Cardiac muscle cell (in vitro differentiated cells and primary cell): ENCODE measurements around the gene RNFT2. TPM values are rescaled to one million over a fixed set of nuclear protein-coding genes. Genes with fewer than 3 reads are reported as not detected.

Experiments used
- DNase-seq, 2 donors: peaks; one replicate each; pipeline versions ENCODE4 v3.0.0 to v3.0.0-alpha.2; 2010 to 2017; ENCODE audit warnings: low read depth in 1 of 2, low spot score in 1 of 2
- H3K27ac ChIP-seq: fragments of 200-600 bp; sonication (generic); 2 replicates; pipeline ENCODE4 v1.5.1; 2016
- H3K27me3 ChIP-seq: fragments of 200-600 bp; sonication (generic); 2 replicates; pipeline ENCODE4 v1.6.0; 2016; ENCODE audit warnings: control low read depth
- H3K36me3 ChIP-seq: fragments of 200-600 bp; sonication (generic); 2 replicates; pipeline ENCODE4 v1.5.1; 2016; ENCODE audit warnings: control low read depth
- H3K4me1 ChIP-seq: fragments of 200-600 bp; sonication (generic); 2 replicates; pipeline ENCODE4 v1.8.1; 2017; ENCODE audit warnings: low read depth, mild to moderate bottlenecking, mixed run types
- H3K4me3 ChIP-seq: fragments of 200-600 bp; sonication (generic); 2 replicates; pipeline ENCODE4 v1.5.1; 2016; ENCODE audit warnings: mild to moderate bottlenecking
- H3K9me3 ChIP-seq: fragments of 200-600 bp; sonication (generic); 2 replicates; pipeline ENCODE4 v1.5.1; 2017; ENCODE audit warnings: low read depth, mild to moderate bottlenecking, control low read depth
- polyA plus RNA-seq: library from polyadenylated mRNA; unstranded; fragments of >200 nt; fragmentation: Nextera tagmentation; extraction: Ambion mirVana; gene quantifications from 2 replicates; pipeline ENCODE4 v1.2.1, GENCODE V29; 2016
- total RNA-seq: library from RNA; depleted of rRNA; stranded (reverse); fragments of >200 nt; gene quantifications from 2 replicates; pipeline ENCODE4 v1.2.3, GENCODE V29; 2016
- TF ChIP-seq, protein P1 (sequence below): IDR thresholded peaks from 2 replicates; pipeline ENCODE4 v1.5.1; 2012; ENCODE audit warnings: low read depth, mild to moderate bottlenecking, low read length

RNFT2 gene
- total and polyA plus RNA-seq, 2 experiments from 2014 or later = 11.0 to 19.1 TPM

DNA sequence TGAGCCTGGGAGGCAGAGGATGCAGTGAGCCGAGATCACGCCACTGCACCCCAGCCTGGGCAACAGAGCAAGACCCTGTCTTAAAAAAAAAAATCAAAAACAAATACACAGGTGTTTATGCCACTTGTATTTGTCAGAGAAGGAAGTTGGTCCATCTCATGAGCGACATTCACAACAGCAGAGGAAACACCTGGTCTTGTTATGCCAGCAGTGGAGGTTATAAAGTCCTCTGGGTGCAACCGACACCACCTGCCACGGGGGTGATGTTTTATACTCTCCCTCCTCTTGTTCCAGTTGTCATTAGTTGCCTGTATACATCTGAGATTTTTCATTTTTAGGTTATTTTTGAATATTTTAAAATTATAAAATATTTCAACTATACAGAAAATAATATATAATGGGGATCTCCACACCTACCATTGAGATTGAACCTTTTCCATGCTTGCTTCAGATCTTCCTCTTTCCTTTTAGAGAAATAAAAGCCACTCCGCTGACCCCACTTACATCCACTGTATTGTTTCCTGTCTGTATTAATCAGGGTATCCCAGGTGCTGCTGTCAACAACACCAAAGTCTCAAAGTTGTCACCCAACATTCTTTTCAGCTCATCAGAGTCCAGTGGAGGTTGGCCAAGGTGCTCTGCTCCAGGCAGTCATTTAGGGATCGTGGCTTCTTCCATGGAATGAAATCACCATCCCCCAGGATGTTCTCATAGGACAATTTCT lies 65.1 kb downstream of the RNFT2 start:
- no peak for DNase-seq
- TF ChIP-seq, protein P1, sequence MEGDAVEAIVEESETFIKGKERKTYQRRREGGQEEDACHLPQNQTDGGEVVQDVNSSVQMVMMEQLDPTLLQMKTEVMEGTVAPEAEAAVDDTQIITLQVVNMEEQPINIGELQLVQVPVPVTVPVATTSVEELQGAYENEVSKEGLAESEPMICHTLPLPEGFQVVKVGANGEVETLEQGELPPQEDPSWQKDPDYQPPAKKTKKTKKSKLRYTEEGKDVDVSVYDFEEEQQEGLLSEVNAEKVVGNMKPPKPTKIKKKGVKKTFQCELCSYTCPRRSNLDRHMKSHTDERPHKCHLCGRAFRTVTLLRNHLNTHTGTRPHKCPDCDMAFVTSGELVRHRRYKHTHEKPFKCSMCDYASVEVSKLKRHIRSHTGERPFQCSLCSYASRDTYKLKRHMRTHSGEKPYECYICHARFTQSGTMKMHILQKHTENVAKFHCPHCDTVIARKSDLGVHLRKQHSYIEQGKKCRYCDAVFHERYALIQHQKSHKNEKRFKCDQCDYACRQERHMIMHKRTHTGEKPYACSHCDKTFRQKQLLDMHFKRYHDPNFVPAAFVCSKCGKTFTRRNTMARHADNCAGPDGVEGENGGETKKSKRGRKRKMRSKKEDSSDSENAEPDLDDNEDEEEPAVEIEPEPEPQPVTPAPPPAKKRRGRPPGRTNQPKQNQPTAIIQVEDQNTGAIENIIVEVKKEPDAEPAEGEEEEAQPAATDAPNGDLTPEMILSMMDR = no peak
- H3K9me3 ChIP-seq = no peaks in the 10 kb centered on the region
- no peak overlapping the region for H3K27ac ChIP-seq
- no peak overlapping the region for H3K4me3 ChIP-seq
- H3K27me3 ChIP-seq = no peaks in the 10 kb centered on the region
- H3K4me1 ChIP-seq = no peaks in the 10 kb centered on the region
- H3K36me3 ChIP-seq = no peaks in the 10 kb centered on the region

DNA sequence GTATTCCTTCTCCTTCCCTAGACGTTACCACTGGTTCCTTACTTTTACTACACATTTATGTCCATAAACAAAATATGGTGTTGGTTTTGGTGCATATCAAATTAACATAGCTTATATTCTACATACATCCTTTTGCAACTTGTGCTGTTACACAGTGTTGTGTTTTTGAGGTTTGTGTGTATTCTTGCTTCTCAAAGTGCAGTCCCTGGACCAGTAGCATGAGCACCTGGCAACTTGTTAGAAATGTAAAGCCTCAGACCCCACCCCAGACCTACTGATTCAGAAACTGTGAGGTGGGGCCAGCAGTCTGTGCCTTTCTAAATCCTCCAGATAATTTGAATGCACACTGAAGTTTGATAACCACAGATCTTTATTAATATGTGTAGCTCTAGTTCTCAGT lies 65.9 kb downstream of the RNFT2 start:
- no peak overlapping the region for H3K4me3 ChIP-seq
- DNase-seq = no peak
- H3K4me1 ChIP-seq = no peaks in the 10 kb centered on the region
- H3K36me3 ChIP-seq = no peaks in the 10 kb centered on the region
- H3K27me3 ChIP-seq = no peaks in the 10 kb centered on the region
- no peaks in the 10 kb centered on the region for H3K9me3 ChIP-seq
- TF ChIP-seq, protein P1 = no peak
- no peak overlapping the region for H3K27ac ChIP-seq

DNA sequence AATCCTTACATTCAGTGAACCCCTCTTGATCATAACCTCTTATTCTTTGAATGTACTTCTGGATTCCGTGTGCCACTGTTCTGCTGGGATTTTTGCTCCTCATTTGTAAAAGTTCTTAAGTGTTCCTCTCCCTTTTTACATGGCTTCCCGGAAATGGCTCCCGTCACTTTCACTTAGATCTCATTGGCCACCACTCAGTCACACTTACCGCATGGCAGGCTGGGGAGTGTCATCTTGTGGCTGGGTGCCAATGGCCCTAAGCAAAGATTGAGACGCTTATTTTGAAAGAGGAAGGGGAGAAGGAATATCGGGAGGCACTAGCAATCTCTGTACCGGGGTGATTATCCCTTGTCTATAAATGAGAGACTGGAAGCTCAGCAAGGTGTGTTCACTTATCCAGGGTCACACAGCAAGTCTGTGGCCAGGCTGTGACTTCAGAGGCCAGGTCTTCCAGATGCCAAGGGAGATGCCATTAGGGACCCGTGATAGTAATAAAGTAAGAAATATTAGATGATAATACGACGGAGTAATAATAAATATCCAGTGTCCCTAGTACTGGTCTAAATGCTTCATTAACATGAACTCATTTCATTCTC lies 68.8 kb downstream of the RNFT2 start:
- DNase-seq = peak in 1 of 2 donors; percentile 19

DNA sequence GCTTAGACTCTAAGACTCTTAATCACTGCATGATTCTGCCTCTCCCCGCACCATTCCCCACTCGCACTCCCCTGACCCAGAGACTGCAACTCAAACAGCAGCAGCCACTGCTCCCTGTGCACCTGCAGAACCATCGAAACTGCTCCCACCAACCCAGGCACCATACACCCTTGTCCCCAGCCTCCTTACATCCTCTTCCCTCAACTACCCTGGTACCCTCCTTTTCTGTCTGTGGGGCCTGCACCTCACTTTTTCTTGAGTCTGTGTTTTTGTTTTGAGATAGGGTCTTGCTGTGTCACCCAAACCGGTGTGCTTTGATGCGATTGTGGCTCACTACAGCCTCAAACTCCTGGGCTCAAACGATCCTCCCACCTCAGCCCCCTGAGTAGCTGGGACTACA lies 69.4 kb downstream of the RNFT2 start:
- H3K9me3 ChIP-seq = no peaks in the 10 kb centered on the region
- no peak overlapping the region for H3K27ac ChIP-seq
- H3K36me3 ChIP-seq = no peaks in the 10 kb centered on the region
- no peak overlapping the region for H3K4me3 ChIP-seq
- no peaks in the 10 kb centered on the region for H3K27me3 ChIP-seq
- TF ChIP-seq, protein P1 = no peak
- H3K4me1 ChIP-seq = no peaks in the 10 kb centered on the region
- DNase-seq = no peak

More for the DNA sequence above, 68.8 kb downstream of the RNFT2 start:
- Histone ChIP-seq H3K4me1 (no peaks in the 10 kb centered on the region), H3K27me3 (no peaks in the 10 kb centered on the region), H3K36me3 (no peaks in the 10 kb centered on the region), H3K9me3 (no peaks in the 10 kb centered on the region), H3K4me3 (no peak overlapping the region), H3K27ac (no peak overlapping the region)
- TF ChIP-seq, protein P1 = no peak

DNA sequence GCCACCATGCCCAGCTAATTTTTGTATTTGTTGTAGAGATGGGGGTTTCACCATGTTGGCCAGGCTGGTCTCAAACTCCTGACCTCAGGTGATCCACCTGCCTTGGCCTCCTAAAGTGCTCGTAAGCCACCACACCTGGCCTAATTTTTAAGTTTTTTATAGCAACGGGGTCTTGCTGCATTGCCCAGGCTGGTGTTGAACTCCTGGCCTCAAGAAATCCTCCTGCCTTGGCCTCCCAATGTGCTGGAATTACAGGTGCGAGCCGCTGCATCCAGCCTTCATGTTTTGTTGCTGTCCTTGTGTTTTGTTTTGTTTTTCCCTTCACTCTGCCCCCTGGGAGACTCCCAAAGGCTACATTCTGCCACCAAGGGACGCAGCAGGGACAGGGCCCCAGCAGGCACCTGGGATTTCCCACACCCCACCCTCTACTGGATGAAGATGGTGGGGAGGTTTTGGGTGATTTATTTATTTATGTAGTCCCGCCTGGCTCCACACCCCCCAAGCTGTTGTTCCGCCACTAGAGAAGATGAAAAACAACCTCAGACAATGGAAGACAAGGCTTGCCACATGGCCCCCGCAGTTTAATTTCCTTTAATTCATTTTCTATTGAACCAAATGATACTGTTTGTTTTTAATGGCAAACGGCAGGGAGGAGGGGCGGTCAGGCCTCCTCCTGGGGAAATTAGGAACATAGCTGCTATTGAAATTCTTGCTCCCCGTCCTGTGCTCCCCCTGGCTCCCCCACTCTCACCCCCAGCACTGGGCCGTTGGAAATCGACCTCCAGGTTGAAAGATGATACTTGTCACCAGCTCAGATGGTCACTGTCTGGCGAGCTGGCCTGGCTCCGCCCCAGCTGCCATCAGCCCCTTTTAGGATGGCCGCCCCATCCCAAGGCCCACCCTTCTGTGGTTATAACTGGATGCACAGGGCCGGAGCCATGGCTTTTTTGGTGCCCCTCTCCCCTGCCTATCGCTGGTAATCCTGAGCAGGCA lies 70.3 kb downstream of the RNFT2 start:
- Histone ChIP-seq H3K36me3 (no peaks in the 10 kb centered on the region), H3K27ac (no peak overlapping the region), H3K4me3 (no peak overlapping the region), H3K27me3 (no peaks in the 10 kb centered on the region), H3K9me3 (no peaks in the 10 kb centered on the region), H3K4me1 (no peaks in the 10 kb centered on the region)
- no peak for DNase-seq
- TF ChIP-seq, protein P1 = no peak
